Measurements from ENCODE around the gene KIF5C.
A peak's percentile ranks its signal among the peaks of the same experiment; 100 is the strongest.

The KIF5C gene

GRCh38 chr2:149062531-149062930 is 187.5 kb downstream of the KIF5C start:
- Histone ChIP-seq H3K27ac (ENCODE audit: insufficient read depth in 1 of 2, low read depth in 1 of 2, low read length in 2 of 2, poor library complexity in 1 of 2, severe bottlenecking in 2 of 2) (no peak overlapping the region), H3K27me3 (replicated peaks in 2 of 5; ENCODE audit: control insufficient read depth in 4 of 5, insufficient read depth in 5 of 5, low read length in 4 of 5) (peaks cover 0 to 1% (median 0%) of the 10 kb centered on the region in 5 experiments), H3K9me3 (ENCODE audit: control extremely low read depth in 1 of 5, control insufficient read depth in 4 of 5, insufficient read depth in 2 of 5, low read depth in 1 of 5, low read length in 4 of 5) (no peaks in the 10 kb centered on the region), H3K36me3 (ENCODE audit: control insufficient read depth in 4 of 4, insufficient read depth in 4 of 4, low read length in 3 of 4) (no peaks in the 10 kb centered on the region), H3K4me3 (ENCODE audit: control insufficient read depth in 1 of 7, extremely low read depth in 1 of 7, insufficient read depth in 4 of 7, low read depth in 2 of 7, low read length in 6 of 7) (no peak overlapping the region), H3K4me1 (ENCODE audit: control extremely low read depth in 1 of 4, control insufficient read depth in 4 of 4, insufficient read depth in 4 of 4, low read length in 3 of 4) (peaks cover 0 to 1% (median 0%) of the 10 kb centered on the region in 4 experiments)
- 88% methylated on average over 1 of the region's 3 CpGs for WGBS (ENCODE audit: insufficient coverage)
- CTCF ChIA-PET = no interaction called here
- POLR2A ChIA-PET = no interaction called here
- no peak for DNase-seq

GRCh38 chr2:149063177-149063576 is 188.2 kb downstream of the KIF5C start:
- CTCF ChIA-PET = interaction anchor here (1.1 kb wide), 1 partner anchor 15 kb away, joined by 3 read pairs; no protein-coding TSS in a partner anchor
- Histone ChIP-seq H3K4me3 (ENCODE audit: control insufficient read depth in 1 of 7, extremely low read depth in 1 of 7, insufficient read depth in 4 of 7, low read depth in 2 of 7, low read length in 6 of 7) (no peak overlapping the region), H3K36me3 (ENCODE audit: control insufficient read depth in 4 of 4, insufficient read depth in 4 of 4, low read length in 3 of 4) (no peaks in the 10 kb centered on the region), H3K4me1 (ENCODE audit: control extremely low read depth in 1 of 4, control insufficient read depth in 4 of 4, insufficient read depth in 4 of 4, low read length in 3 of 4) (peaks cover 0 to 3% (median 1%) of the 10 kb centered on the region in 4 experiments), H3K27me3 (replicated peaks in 2 of 5; ENCODE audit: control insufficient read depth in 4 of 5, insufficient read depth in 5 of 5, low read length in 4 of 5) (no peaks in the 10 kb centered on the region), H3K9me3 (ENCODE audit: control extremely low read depth in 1 of 5, control insufficient read depth in 4 of 5, insufficient read depth in 2 of 5, low read depth in 1 of 5, low read length in 4 of 5) (no peaks in the 10 kb centered on the region), H3K27ac (ENCODE audit: insufficient read depth in 1 of 2, low read depth in 1 of 2, low read length in 2 of 2, poor library complexity in 1 of 2, severe bottlenecking in 2 of 2) (no peak overlapping the region)
- POLR2A ChIA-PET = no interaction called here
- no peak for DNase-seq
- no CpG with 5 or more reads among the region's 4 CpGs for WGBS (ENCODE audit: insufficient coverage)

- no peaks in the 10 kb centered on the region for H3K36me3 ChIP-seq (ENCODE audit: control insufficient read depth in 4 of 4, insufficient read depth in 4 of 4, low read length in 3 of 4)
- H3K27me3 ChIP-seq (replicated peaks in 2 of 5; ENCODE audit: control insufficient read depth in 4 of 5, insufficient read depth in 5 of 5, low read length in 4 of 5) = no peaks in the 10 kb centered on the region
- ChIA-PET POLR2A (no interaction called here), CTCF (interaction anchor here (1.1 to 1.3 kb wide), 3 partner anchors 12 to 17 kb away, joined by 3 read pairs; no protein-coding TSS in a partner anchor)
- WGBS (ENCODE audit: insufficient coverage) = 70% methylated on average over 2 of the region's 3 CpGs
- peaks cover 2 to 13% (median 7%) of the 10 kb centered on the region in 4 experiments for H3K4me1 ChIP-seq (ENCODE audit: control extremely low read depth in 1 of 4, control insufficient read depth in 4 of 4, insufficient read depth in 4 of 4, low read length in 3 of 4)
- DNase-seq = no peak
- no peak overlapping the region for H3K27ac ChIP-seq (ENCODE audit: insufficient read depth in 1 of 2, low read depth in 1 of 2, low read length in 2 of 2, poor library complexity in 1 of 2, severe bottlenecking in 2 of 2)
- no peaks in the 10 kb centered on the region for H3K9me3 ChIP-seq (ENCODE audit: control extremely low read depth in 1 of 5, control insufficient read depth in 4 of 5, insufficient read depth in 2 of 5, low read depth in 1 of 5, low read length in 4 of 5)
- no peak overlapping the region for H3K4me3 ChIP-seq (ENCODE audit: control insufficient read depth in 1 of 7, extremely low read depth in 1 of 7, insufficient read depth in 4 of 7, low read depth in 2 of 7, low read length in 6 of 7)
Measured at GRCh38 chr2:149064365-149064841, 189.4 kb downstream of the KIF5C start.

- Histone ChIP-seq H3K4me1 (ENCODE audit: control extremely low read depth in 1 of 4, control insufficient read depth in 4 of 4, insufficient read depth in 4 of 4, low read length in 3 of 4) (peaks cover 4 to 20% (median 13%) of the 10 kb centered on the region in 4 experiments), H3K4me3 (ENCODE audit: control insufficient read depth in 1 of 7, extremely low read depth in 1 of 7, insufficient read depth in 4 of 7, low read depth in 2 of 7, low read length in 6 of 7) (no peak overlapping the region), H3K27me3 (replicated peaks in 2 of 5; ENCODE audit: control insufficient read depth in 4 of 5, insufficient read depth in 5 of 5, low read length in 4 of 5) (no peaks in the 10 kb centered on the region), H3K36me3 (ENCODE audit: control insufficient read depth in 4 of 4, insufficient read depth in 4 of 4, low read length in 3 of 4) (no peaks in the 10 kb centered on the region), H3K9me3 (ENCODE audit: control extremely low read depth in 1 of 5, control insufficient read depth in 4 of 5, insufficient read depth in 2 of 5, low read depth in 1 of 5, low read length in 4 of 5) (no peaks in the 10 kb centered on the region), H3K27ac (ENCODE audit: insufficient read depth in 1 of 2, low read depth in 1 of 2, low read length in 2 of 2, poor library complexity in 1 of 2, severe bottlenecking in 2 of 2) (no peak overlapping the region)
- WGBS (ENCODE audit: insufficient coverage) = 76% methylated on average over 4 of the region's 5 CpGs
- DNase-seq = no peak
- POLR2A ChIA-PET = no interaction called here
- CTCF ChIA-PET = interaction anchor here (1.1 to 1.3 kb wide), 2 partner anchors 11 to 16 kb away, joined by 3 read pairs; no protein-coding TSS in a partner anchor
Measured at GRCh38 chr2:149064856-149065630, 190.0 kb downstream of the KIF5C start.

GRCh38 chr2:149068225-149068995 is 193.4 kb downstream of the KIF5C start:
- DNase-seq = no peak
- Histone ChIP-seq H3K9me3 (ENCODE audit: control extremely low read depth in 1 of 5, control insufficient read depth in 4 of 5, insufficient read depth in 2 of 5, low read depth in 1 of 5, low read length in 4 of 5) (no peaks in the 10 kb centered on the region), H3K4me1 (ENCODE audit: control extremely low read depth in 1 of 4, control insufficient read depth in 4 of 4, insufficient read depth in 4 of 4, low read length in 3 of 4) (peaks cover 5 to 29% (median 18%) of the 10 kb centered on the region in 4 experiments), H3K4me3 (ENCODE audit: control insufficient read depth in 1 of 7, extremely low read depth in 1 of 7, insufficient read depth in 4 of 7, low read depth in 2 of 7, low read length in 6 of 7) (peak overlapping the region in 2 of 7 experiments; percentile 40 to 47), H3K27ac (ENCODE audit: insufficient read depth in 1 of 2, low read depth in 1 of 2, low read length in 2 of 2, poor library complexity in 1 of 2, severe bottlenecking in 2 of 2) (peak overlapping the region; percentile 76 to 80), H3K36me3 (ENCODE audit: control insufficient read depth in 4 of 4, insufficient read depth in 4 of 4, low read length in 3 of 4) (no peaks in the 10 kb centered on the region), H3K27me3 (replicated peaks in 2 of 5; ENCODE audit: control insufficient read depth in 4 of 5, insufficient read depth in 5 of 5, low read length in 4 of 5) (no peaks in the 10 kb centered on the region)
- POLR2A ChIA-PET = no interaction called here
- CTCF ChIA-PET = interaction anchor here (1.0 to 1.8 kb wide), 2 partner anchors 10 to 20 kb away, joined by 3 to 7 read pairs; no protein-coding TSS in a partner anchor
- 39% methylated on average over 2 of the region's 6 CpGs for WGBS (ENCODE audit: insufficient coverage)

- Histone ChIP-seq H3K4me1 (ENCODE audit: control extremely low read depth in 1 of 4, control insufficient read depth in 4 of 4, insufficient read depth in 4 of 4, low read length in 3 of 4) (peaks cover 5 to 29% (median 19%) of the 10 kb centered on the region in 4 experiments), H3K27ac (ENCODE audit: insufficient read depth in 1 of 2, low read depth in 1 of 2, low read length in 2 of 2, poor library complexity in 1 of 2, severe bottlenecking in 2 of 2) (peak overlapping the region; percentile 76 to 80), H3K4me3 (ENCODE audit: control insufficient read depth in 1 of 7, extremely low read depth in 1 of 7, insufficient read depth in 4 of 7, low read depth in 2 of 7, low read length in 6 of 7) (peak overlapping the region in 3 of 7 experiments; percentile 14 to 47 (median 40)), H3K36me3 (ENCODE audit: control insufficient read depth in 4 of 4, insufficient read depth in 4 of 4, low read length in 3 of 4) (no peaks in the 10 kb centered on the region), H3K9me3 (ENCODE audit: control extremely low read depth in 1 of 5, control insufficient read depth in 4 of 5, insufficient read depth in 2 of 5, low read depth in 1 of 5, low read length in 4 of 5) (no peaks in the 10 kb centered on the region), H3K27me3 (replicated peaks in 2 of 5; ENCODE audit: control insufficient read depth in 4 of 5, insufficient read depth in 5 of 5, low read length in 4 of 5) (no peaks in the 10 kb centered on the region)
- POLR2A ChIA-PET = interaction anchor here (0.6 kb wide), 1 partner anchor 20 kb away, joined by 3 read pairs; no protein-coding TSS in a partner anchor
- 0% methylated on average over 3 of the region's 5 CpGs for WGBS (ENCODE audit: insufficient coverage)
- peak; percentile 94 to 99 (median 97) for DNase-seq
- CTCF ChIA-PET = interaction anchor here (0.7 to 1.8 kb wide), 4 partner anchors 9 to 52 kb away, joined by 3 to 7 read pairs (median 3); no protein-coding TSS in a partner anchor
Measured at GRCh38 chr2:149068996-149069888, 194.2 kb downstream of the KIF5C start.

Data from common myeloid progenitor, CD34-positive (primary cell).